HG03139 (cell line): ENCODE data around the gene SHISA9.

Source experiments
- ATAC-seq: cut with Tn5 transposase; IDR thresholded peaks from one replicate; pipeline ENCODE4 v1.9.1; 2021; ENCODE audit not compliant: unreplicated experiment

Gene SHISA9

GRCh38 chr16:13245713-13246377 lies 344.4 kb downstream of the SHISA9 start:
- no peak for ATAC-seq

GRCh38 chr16:13254998-13255614 lies 353.7 kb downstream of the SHISA9 start:
- ATAC-seq: no peak

GRCh38 chr16:13262270-13263090 lies 361.1 kb downstream of the SHISA9 start:
- ATAC-seq: no peak

GRCh38 chr16:13264749-13265552 lies 363.6 kb downstream of the SHISA9 start:
- no peak for ATAC-seq

- no peak for ATAC-seq
Observed at GRCh38 chr16:13269359-13269758, 368.0 kb downstream of the SHISA9 start.

- no peak for ATAC-seq
Observed at GRCh38 chr16:13269905-13270528, 368.6 kb downstream of the SHISA9 start.

- no peak for ATAC-seq
Observed at GRCh38 chr16:13270602-13271001, 369.2 kb downstream of the SHISA9 start.

- ATAC-seq: no peak
Observed at GRCh38 chr16:13289515-13289914, 388.1 kb downstream of the SHISA9 start.
